H1 (cell line): Measurements from ENCODE around the gene FBXO11. TPM values are rescaled to one million over a fixed set of nuclear protein-coding genes. Genes with fewer than 3 reads are reported as not detected.

Experiments used
- CTCF ChIA-PET: fragments of 300-600 bp; sonication (Branson Sonifier 250); formaldehyde crosslinking; loops from one replicate; lab custom pipeline; 2021; ENCODE audit not compliant: partially characterized antibody; lab: Charles Lee
- POLR2A ChIA-PET: fragments of 300-600 bp; sonication (Branson Sonifier 250); formaldehyde crosslinking; loops from one replicate; lab custom pipeline; 2021; ENCODE audit warnings: inconsistent platforms; ENCODE audit not compliant: partially characterized antibody; lab: Charles Lee
- DNase-seq, 2 experiments: peaks; one replicate each; pipeline versions ENCODE4 v3.0.0 to v3.0.0-alpha.2; 2010 to 2022; ENCODE audit warnings: low spot score in 2 of 2, low read depth in 1 of 2, mixed read lengths in 1 of 2
- FAIRE-seq: peaks from 2 replicates; lab custom pipeline; 2011; peaks lifted over from hg19 to GRCh38; lab: Jason Lieb, UNC
- H2AFZ ChIP-seq: 2 replicates; pipeline ENCODE4 v1.8.1; 2012; ENCODE audit warnings: low read length, inconsistent platforms
- H2AK5ac ChIP-seq: 2 replicates; pipeline ENCODE4 v1.6.1; 2013; ENCODE audit warnings: low read depth, low read length
- H2BK120ac ChIP-seq: replicated peaks from 2 replicates; pipeline ENCODE3; 2013; ENCODE audit warnings: low read depth, low read length, inconsistent platforms
- H2BK12ac ChIP-seq: 2 replicates; pipeline ENCODE4 v1.6.1; 2013; ENCODE audit warnings: low read depth, low read length
- H2BK15ac ChIP-seq: 2 replicates; pipeline ENCODE4 v1.6.1; 2013; ENCODE audit warnings: low read length
- H2BK20ac ChIP-seq: 2 replicates; pipeline ENCODE4 v1.6.1; 2013; ENCODE audit warnings: low read length
- H2BK5ac ChIP-seq: 2 replicates; pipeline ENCODE4 v1.6.1; 2013; ENCODE audit warnings: low read depth, low read length
- H3K14ac ChIP-seq: 2 replicates; pipeline ENCODE4 v1.6.1; 2013; ENCODE audit warnings: inconsistent platforms; ENCODE audit not compliant: insufficient read length
- H3K18ac ChIP-seq: 2 replicates; pipeline ENCODE4 v1.6.1; 2013; ENCODE audit warnings: low read length; ENCODE audit errors: extremely low read depth
- H3K23ac ChIP-seq: 2 replicates; pipeline ENCODE4 v1.6.1; 2013; ENCODE audit warnings: inconsistent platforms; ENCODE audit not compliant: insufficient read length
- H3K23me2 ChIP-seq: 2 replicates; pipeline ENCODE4 v1.6.1; 2013; ENCODE audit warnings: low read depth, low read length
- H3K27ac ChIP-seq: 2 replicates; pipeline ENCODE4 v1.6.1; 2011; ENCODE audit warnings: low read depth, low read length, inconsistent platforms
- H3K27me3 ChIP-seq, 4 experiments: replicated peaks in 1 of 4; 1 replicate in 1 of 4; 2 replicates in 3 of 4; pipeline versions ENCODE4 v1.6.1 to v1.8.1; 2011 to 2013; ENCODE audit warnings: low read length in 3 of 4, mild to moderate bottlenecking in 3 of 4, inconsistent platforms in 2 of 4, mixed read lengths in 2 of 4, moderate library complexity in 1 of 4; ENCODE audit not compliant: control insufficient read depth in 3 of 4, insufficient read depth in 3 of 4; ENCODE audit errors: extremely low read depth in 1 of 4
- H3K36me3 ChIP-seq, 4 experiments: 2 replicates each; pipeline versions ENCODE4 v1.6.1 to v1.8.1; 2011 to 2013; ENCODE audit warnings: mild to moderate bottlenecking in 4 of 4, low read length in 3 of 4, moderate library complexity in 2 of 4, control low read depth in 1 of 4, inconsistent platforms in 1 of 4; ENCODE audit not compliant: insufficient read depth in 4 of 4, control insufficient read depth in 2 of 4
- H3K4ac ChIP-seq: replicated peaks from 2 replicates; pipeline ENCODE3; 2013; ENCODE audit warnings: low read length, low read depth, mixed read lengths, inconsistent platforms; ENCODE audit not compliant: insufficient read length
- H3K4me1 ChIP-seq, 4 experiments: replicated peaks in 1 of 4; 1 replicate in 1 of 4; 2 replicates in 3 of 4; pipeline versions ENCODE4 v1.6.1 to v1.8.1; 2011 to 2013; ENCODE audit warnings: low read length in 3 of 4, inconsistent platforms in 2 of 4, mixed read lengths in 1 of 4; ENCODE audit not compliant: insufficient read depth in 4 of 4, control insufficient read depth in 3 of 4
- H3K4me2 ChIP-seq, 2 experiments: 2 replicates each; pipeline versions ENCODE4 v1.6.1 to v1.8.1; 2011 to 2013; ENCODE audit warnings: low read depth in 2 of 2, low read length in 2 of 2, control low read depth in 1 of 2, inconsistent platforms in 1 of 2, mild to moderate bottlenecking in 1 of 2; ENCODE audit not compliant: insufficient read depth in 1 of 2
- H3K4me3 ChIP-seq, 4 experiments: fragments of 200-600, 300-600 bp in 1 of 4; sonication (generic), shearing (Covaris generic), sonication (Bioruptor Twin) in 1 of 4; 2 replicates each; pipeline versions ENCODE4 v1.5.1 to v1.8.1; 2011 to 2016; ENCODE audit warnings: low read length in 4 of 4, low read depth in 3 of 4, control low read depth in 2 of 4, inconsistent platforms in 2 of 4, mild to moderate bottlenecking in 2 of 4, mixed read lengths in 1 of 4, moderate library complexity in 1 of 4; ENCODE audit not compliant: insufficient read depth in 2 of 4; ENCODE audit errors: extremely low read depth in 1 of 4
- H3K56ac ChIP-seq: replicated peaks from 2 replicates; pipeline ENCODE3; 2013; ENCODE audit warnings: low read depth, mild to moderate bottlenecking, mixed read lengths, low read length, inconsistent platforms; ENCODE audit not compliant: insufficient read length
- H3K79me1 ChIP-seq: 2 replicates; pipeline ENCODE4 v1.6.1; 2013; ENCODE audit warnings: low read depth, low read length, control low read depth
- H3K79me2 ChIP-seq, 2 experiments: 2 replicates each; pipeline versions ENCODE4 v1.6.1 to v1.8.1; 2012 to 2013; ENCODE audit warnings: low read length in 2 of 2, mild to moderate bottlenecking in 2 of 2, inconsistent platforms in 1 of 2; ENCODE audit not compliant: insufficient read depth in 2 of 2, control insufficient read depth in 1 of 2
- H3K9ac ChIP-seq, 4 experiments: replicated peaks in 1 of 4; 1 replicate in 1 of 4; 2 replicates in 3 of 4; pipeline versions ENCODE4 v1.6.1 to v1.8.1; 2011 to 2013; ENCODE audit warnings: low read depth in 3 of 4, low read length in 3 of 4, control low read depth in 2 of 4, mild to moderate bottlenecking in 2 of 4, moderate library complexity in 2 of 4, inconsistent platforms in 1 of 4; ENCODE audit errors: extremely low read depth in 1 of 4
- H3K9me3 ChIP-seq, 2 experiments: 2 replicates each; pipeline versions ENCODE4 v1.6.1 to v1.8.1; 2012 to 2013; ENCODE audit warnings: mild to moderate bottlenecking in 2 of 2, moderate library complexity in 2 of 2, control low read depth in 1 of 2, inconsistent platforms in 1 of 2, low read depth in 1 of 2, low read length in 1 of 2, mixed read lengths in 1 of 2; ENCODE audit not compliant: insufficient read depth in 2 of 2
- H4K20me1 ChIP-seq, 2 experiments: replicated peaks in 1 of 2; 2 replicates each; pipeline versions ENCODE3 to v1.8.1; 2011 to 2013; ENCODE audit warnings: inconsistent platforms in 2 of 2, low read length in 2 of 2, mild to moderate bottlenecking in 1 of 2; ENCODE audit not compliant: insufficient read depth in 2 of 2, control insufficient read depth in 1 of 2
- H4K5ac ChIP-seq: 2 replicates; pipeline ENCODE4 v1.6.1; 2013; ENCODE audit warnings: low read length, low read depth, mixed read lengths, inconsistent platforms; ENCODE audit not compliant: insufficient read length
- H4K8ac ChIP-seq: 2 replicates; pipeline ENCODE4 v1.8.0; 2013; ENCODE audit warnings: mild to moderate bottlenecking, moderate library complexity, low read length, inconsistent platforms; ENCODE audit not compliant: insufficient read depth; ENCODE audit errors: extremely low read depth
- H4K91ac ChIP-seq: replicated peaks from 2 replicates; pipeline ENCODE3; 2013; ENCODE audit warnings: low read length, mixed read lengths, inconsistent platforms; ENCODE audit not compliant: insufficient read length
- ASH2L ChIP-seq: fragments of 200-600, 300-600 bp; sonication (generic); IDR thresholded peaks from one replicate; pipeline ENCODE4 v1.7.1; 2017; ENCODE audit warnings: low read length
- BRCA1 ChIP-seq: IDR thresholded peaks from 2 replicates; pipeline ENCODE4 v1.6.1; 2012; ENCODE audit warnings: low read depth, low read length, improper control_type of control experiment
- CBX8 ChIP-seq: fragments of 300-800, 300-1000 bp; sonication (generic); IDR thresholded peaks from 2 replicates; pipeline ENCODE4 v1.7.1; 2016; ENCODE audit warnings: low read depth, low read length, borderline replicate concordance
- CEBPB ChIP-seq: IDR thresholded peaks from 2 replicates; pipeline ENCODE4 v1.6.1; 2012; ENCODE audit warnings: low read depth, low read length
- CHD2 ChIP-seq: IDR thresholded peaks from 2 replicates; pipeline ENCODE4 v1.6.1; 2012; ENCODE audit warnings: low read length, improper control_type of control experiment
- CREB1 ChIP-seq: IDR thresholded peaks from 2 replicates; pipeline ENCODE4 v1.6.1; 2012; ENCODE audit warnings: inconsistent platforms
- EZH2 ChIP-seq: fragments of 200-600 bp; sonication (generic); IDR thresholded peaks from 2 replicates; pipeline ENCODE4 v1.7.1; 2012; ENCODE audit warnings: low read depth, mild to moderate bottlenecking, moderate library complexity, low read length, inconsistent platforms; ENCODE audit not compliant: severe bottlenecking
- POLR2A ChIP-seq, 2 experiments: IDR thresholded peaks; 1 replicate in 1 of 2; 2 replicates in 1 of 2; pipeline ENCODE4 v1.6.1; 2011; ENCODE audit warnings: low read depth in 2 of 2, low read length in 2 of 2, mild to moderate bottlenecking in 2 of 2; ENCODE audit errors: control extremely low read depth in 1 of 2
- SRF ChIP-seq: IDR thresholded peaks from 2 replicates; pipeline ENCODE4 v1.6.1; 2011; ENCODE audit warnings: mild to moderate bottlenecking, low read depth, low read length, moderate library complexity
- TAF7 ChIP-seq: optimal IDR thresholded peaks from 2 replicates; pipeline ENCODE3; 2011; ENCODE audit warnings: low read depth, mild to moderate bottlenecking, inconsistent platforms, low read length, moderate library complexity, borderline replicate concordance
- ZNF274 ChIP-seq: IDR thresholded peaks from 2 replicates; pipeline ENCODE4 v1.7.0; 2012; ENCODE audit warnings: low read length, borderline replicate concordance; ENCODE audit errors: extremely low read depth
- WGBS, 2 experiments: shearing (Covaris generic) in 1 of 2; methylation state at CpG; one replicate each; pipeline versions ENCODE4 v1.1.6 to v1.1.7; 2013 to 2015; ENCODE audit warnings: low lambda C conversion rate in 2 of 2, mixed read lengths in 2 of 2, inconsistent platforms in 1 of 2, low coverage in 1 of 2, missing lambda C conversion rate in 1 of 2; ENCODE audit not compliant: insufficient replicate concordance in 2 of 2, insufficient coverage in 1 of 2, insufficient read length in 1 of 2; ENCODE audit errors: extremely low coverage in 1 of 2, missing lambda C conversion rate in 1 of 2; 5-methylcytosine and 5-hydroxymethylcytosine counted together
- polyA plus RNA-seq, 7 experiments: library from polyadenylated mRNA; depleted of rRNA in 3 of 7; stranded (reverse) in 5 of 7; unstranded in 2 of 7; fragments of >200 nt in 5 of 7; fragments of 200-250 nt in 2 of 7; gene quantifications; 1 replicate in 5 of 7; 2 replicates in 1 of 7; 4 replicates in 1 of 7; pipeline versions ENCODE4 v1.2.1 to v1.2.3, GENCODE V29; 2011 to 2013; ENCODE audit warnings: missing spikeins in 2 of 7, mixed read lengths in 2 of 7
- total RNA-seq: library from RNA; stranded (reverse); fragmentation: NEBNext Ultra II Directional; extraction: Animal tissue kit (Norgen Biotek cat#: 25700); gene quantifications from 2 replicates; pipeline ENCODE4 v1.2.1, GENCODE V29; 2021
- TF ChIP-seq, protein P1 (sequence below): IDR thresholded peaks from 2 replicates; pipeline ENCODE4 v1.6.1; 2012; ENCODE audit warnings: low read length, inconsistent platforms
- TF ChIP-seq, protein P2 (sequence below): IDR thresholded peaks from 2 replicates; pipeline ENCODE4 v1.6.1; 2011; ENCODE audit warnings: low read length, improper control_type of control experiment

Gene FBXO11
- total and polyA plus RNA-seq, 2 of the 8 experiments (the other 6 are each of a cell fraction or from before 2014, with no cell fraction given) = 21.7 to 57.3 TPM

DNA sequence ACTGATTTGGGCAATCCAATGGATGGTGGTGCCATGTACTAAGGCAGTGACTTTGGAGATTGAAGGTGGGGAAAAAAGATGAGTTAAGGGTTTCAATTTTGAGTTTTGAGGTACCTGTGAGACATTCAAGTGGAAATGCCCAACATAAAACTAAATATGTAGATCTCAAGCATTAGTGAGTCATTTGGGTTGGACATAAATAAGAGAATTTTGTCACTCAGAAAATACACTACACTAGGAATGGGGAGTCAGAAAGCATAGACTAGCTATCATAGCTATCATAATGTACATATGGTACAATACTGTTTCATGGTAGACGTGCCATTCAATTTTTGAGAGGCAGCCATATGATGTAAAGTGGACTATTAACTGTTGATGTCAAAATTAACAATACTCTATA, 56.1 kb downstream of the FBXO11 start:
- WGBS, 2 experiments = 82% methylated on average over 1 of the region's 1 CpG; no CpG with 5 or more reads in 1 of the 2 experiments
- CTCF ChIA-PET = interaction anchor here (4.6 kb wide), 1 partner anchor 8 kb away, joined by 22 read pairs; no protein-coding TSS in a partner anchor
- H2BK12ac ChIP-seq = no peak overlapping the region
- no peak for TF ChIP-seq EZH2
- no peak for TF ChIP-seq CEBPB
- TF ChIP-seq SRF = no peak
- TF ChIP-seq BRCA1 = no peak
- no peak for TF ChIP-seq CHD2
- no peak for TF ChIP-seq TAF7
- no peak for TF ChIP-seq ZNF274
- TF ChIP-seq, protein P1, sequence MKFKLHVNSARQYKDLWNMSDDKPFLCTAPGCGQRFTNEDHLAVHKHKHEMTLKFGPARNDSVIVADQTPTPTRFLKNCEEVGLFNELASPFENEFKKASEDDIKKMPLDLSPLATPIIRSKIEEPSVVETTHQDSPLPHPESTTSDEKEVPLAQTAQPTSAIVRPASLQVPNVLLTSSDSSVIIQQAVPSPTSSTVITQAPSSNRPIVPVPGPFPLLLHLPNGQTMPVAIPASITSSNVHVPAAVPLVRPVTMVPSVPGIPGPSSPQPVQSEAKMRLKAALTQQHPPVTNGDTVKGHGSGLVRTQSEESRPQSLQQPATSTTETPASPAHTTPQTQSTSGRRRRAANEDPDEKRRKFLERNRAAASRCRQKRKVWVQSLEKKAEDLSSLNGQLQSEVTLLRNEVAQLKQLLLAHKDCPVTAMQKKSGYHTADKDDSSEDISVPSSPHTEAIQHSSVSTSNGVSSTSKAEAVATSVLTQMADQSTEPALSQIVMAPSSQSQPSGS = no peak
- no peak for TF ChIP-seq CREB1
- TF ChIP-seq POLR2A (IDR thresholded peaks at IDR 0.05; ENCODE audit: control extremely low read depth in 1 of 2, low read depth in 2 of 2, low read length in 2 of 2) = no peak
- TF ChIP-seq ASH2L = no peak
- TF ChIP-seq CBX8 = no peak
- TF ChIP-seq, protein P2, sequence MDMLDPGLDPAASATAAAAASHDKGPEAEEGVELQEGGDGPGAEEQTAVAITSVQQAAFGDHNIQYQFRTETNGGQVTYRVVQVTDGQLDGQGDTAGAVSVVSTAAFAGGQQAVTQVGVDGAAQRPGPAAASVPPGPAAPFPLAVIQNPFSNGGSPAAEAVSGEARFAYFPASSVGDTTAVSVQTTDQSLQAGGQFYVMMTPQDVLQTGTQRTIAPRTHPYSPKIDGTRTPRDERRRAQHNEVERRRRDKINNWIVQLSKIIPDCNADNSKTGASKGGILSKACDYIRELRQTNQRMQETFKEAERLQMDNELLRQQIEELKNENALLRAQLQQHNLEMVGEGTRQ = no peak

More for the DNA sequence above, 56.1 kb downstream of the FBXO11 start:
- Histone ChIP-seq H3K14ac (no peak overlapping the region), H3K9me3 (no peaks in the 10 kb centered on the region), H3K4me3 (no peak overlapping the region), H3K27ac (no peak overlapping the region), H4K91ac (no peak overlapping the region), H2BK120ac (no peak overlapping the region), H3K18ac (no peak overlapping the region), H4K8ac (no peak overlapping the region), H3K23me2 (no peaks in the 10 kb centered on the region), H4K20me1 (peaks cover 1 to 3% of the 10 kb centered on the region in 2 experiments), H2BK20ac (no peak overlapping the region), H3K36me3 (no peaks in the 10 kb centered on the region; a peak in 1 of 8 replicates), H4K5ac (no peak overlapping the region), H2BK15ac (no peak overlapping the region), H3K79me1 (peaks cover 10% of the 10 kb centered on the region; the same call in 1 of the 2 replicates), H2AK5ac (no peak overlapping the region), H2BK5ac (no peak overlapping the region), H3K27me3 (no peaks in the 10 kb centered on the region), H3K4ac (no peak overlapping the region), H3K79me2 (peaks cover 0 to 95% of the 10 kb centered on the region in 2 experiments; a peak in 3 of 4 replicates), H3K9ac (no peak overlapping the region), H2AFZ (no peak overlapping the region), H3K23ac (no peak overlapping the region), H3K4me1 (no peaks in the 10 kb centered on the region), H3K56ac (no peak overlapping the region), H3K4me2 (no peak overlapping the region)
- DNase-seq (no peak), FAIRE-seq (no peak)
- POLR2A ChIA-PET = interaction anchor here (0.8 kb wide), 1 partner anchor 18 kb away, joined by 4 read pairs; no protein-coding TSS in a partner anchor
